MM.1S (cell line): ENCODE data around the gene OR8G1.
"Not testable (repeated sequence)": the region's sequence is repeated elsewhere in the genome, so short reads cannot be mapped to it uniquely, and the experiment has no call there.

Experiments
- DNase-seq: peaks from one replicate; pipeline ENCODE4 v3.0.0-alpha.2; 2015
- H2AFZ ChIP-seq: fragments of 300-600 bp; sonication (generic); 2 replicates; pipeline ENCODE4 v1.6.0; 2016; ENCODE audit warnings: antibody characterized with exemption, low read length
- H3F3A ChIP-seq: fragments of 300-600 bp; sonication (generic); 2 replicates; pipeline ENCODE4 v1.6.1; 2016; ENCODE audit warnings: mild to moderate bottlenecking, antibody characterized with exemption, low read length, moderate library complexity, mixed read lengths; ENCODE audit not compliant: insufficient read depth
- H3K27ac ChIP-seq: fragments of 300-600 bp; sonication (generic); 2 replicates; pipeline ENCODE4 v1.5.1; 2016; ENCODE audit warnings: mild to moderate bottlenecking, low read length
- H3K27me3 ChIP-seq: fragments of 300-600 bp; sonication (generic); replicated peaks from 2 replicates; pipeline ENCODE4 v1.6.0; 2016; ENCODE audit warnings: low read length; ENCODE audit not compliant: insufficient read depth
- H3K36me3 ChIP-seq: fragments of 300-600 bp; sonication (generic); replicated peaks from 2 replicates; pipeline ENCODE4 v1.6.1; 2016; ENCODE audit warnings: mild to moderate bottlenecking, low read length, mixed read lengths; ENCODE audit not compliant: insufficient read depth
- H3K4me1 ChIP-seq: fragments of 300-600 bp; sonication (generic); 2 replicates; pipeline ENCODE4 v1.6.1; 2016; ENCODE audit warnings: low read length, mixed read lengths
- H3K4me2 ChIP-seq: fragments of 300-600 bp; sonication (generic); 2 replicates; pipeline ENCODE4 v1.6.0; 2016; ENCODE audit warnings: low read depth, low read length
- H3K4me3 ChIP-seq: fragments of 300-600 bp; sonication (generic); 2 replicates; pipeline ENCODE4 v1.5.1; 2016; ENCODE audit warnings: low read length, mixed read lengths
- H3K79me2 ChIP-seq: fragments of 300-600 bp; sonication (generic); 2 replicates; pipeline ENCODE4 v1.6.1; 2016; ENCODE audit warnings: mixed run types, low read length, mixed read lengths
- H3K9ac ChIP-seq: fragments of 300-600 bp; sonication (generic); 2 replicates; pipeline ENCODE4 v1.6.1; 2016; ENCODE audit warnings: low read length, mixed read lengths
- H3K9me2 ChIP-seq: fragments of 300-600 bp; sonication (generic); replicated peaks from 2 replicates; pipeline ENCODE4 v1.6.1; 2016; ENCODE audit warnings: mild to moderate bottlenecking, low read length, mixed read lengths; ENCODE audit not compliant: insufficient read depth
- H3K9me3 ChIP-seq: fragments of 300-600 bp; sonication (generic); replicated peaks from 2 replicates; pipeline ENCODE4 v1.6.1; 2016; ENCODE audit warnings: mild to moderate bottlenecking, low read length, mixed read lengths; ENCODE audit not compliant: insufficient read depth
- H4K20me1 ChIP-seq: fragments of 300-600 bp; sonication (generic); 2 replicates; pipeline ENCODE4 v1.6.1; 2016; ENCODE audit warnings: mild to moderate bottlenecking, low read length, moderate library complexity, mixed read lengths; ENCODE audit not compliant: insufficient read depth
- EZH2 ChIP-seq: fragments of 300-600 bp; sonication (generic); optimal IDR thresholded peaks from 2 replicates; pipeline ENCODE3; 2017; ENCODE audit warnings: low read depth, mild to moderate bottlenecking, antibody characterized with exemption, low read length, mixed read lengths
- EZH2phosphoT487 ChIP-seq: fragments of 300-600 bp; sonication (generic); IDR thresholded peaks from 2 replicates; pipeline ENCODE4 v1.6.1; 2018; ENCODE audit warnings: antibody characterized with exemption, low read length
- TF ChIP-seq, protein P1 (sequence below): fragments of 300-600 bp; sonication (generic); IDR thresholded peaks from 2 replicates; pipeline ENCODE4 v1.5.1; 2016; ENCODE audit warnings: antibody characterized with exemption, low read length, mixed read lengths

The OR8G1 gene

DNA sequence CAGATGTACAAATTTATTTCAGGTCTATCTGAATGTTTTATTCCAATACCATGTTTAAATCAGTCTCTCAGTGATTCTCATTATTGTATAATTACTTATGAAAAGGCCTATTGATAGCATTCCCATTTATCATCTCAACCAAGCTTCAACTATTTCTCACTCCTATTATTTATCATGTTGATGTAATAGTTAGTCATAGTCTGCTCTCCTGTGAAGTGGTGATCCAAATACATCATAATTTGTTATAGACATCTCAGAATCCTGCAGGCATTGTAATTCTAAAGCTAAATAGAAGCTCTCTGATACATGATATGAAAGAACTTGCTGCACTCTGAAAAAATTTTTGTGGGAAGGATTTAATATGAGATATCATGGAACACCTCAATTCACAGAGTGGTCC lies 21.8 kb upstream of the OR8G1 start:
- Histone ChIP-seq H3K27me3 (no peaks in the 10 kb centered on the region), H3K4me1 (no peaks in the 10 kb centered on the region), H3K79me2 (no peaks in the 10 kb centered on the region), H3K9me2 (no peaks in the 10 kb centered on the region), H2AFZ (no peak overlapping the region), H3K4me2 (no peak overlapping the region), H3F3A (no peaks in the 10 kb centered on the region), H3K27ac (no peak overlapping the region), H3K36me3 (no peaks in the 10 kb centered on the region), H4K20me1 (no peaks in the 10 kb centered on the region), H3K4me3 (no peak overlapping the region), H3K9me3 (no peaks in the 10 kb centered on the region), H3K9ac (no peak overlapping the region)
- TF ChIP-seq EZH2phosphoT487 (no peak), EZH2 (no peak)
- TF ChIP-seq, protein P1, sequence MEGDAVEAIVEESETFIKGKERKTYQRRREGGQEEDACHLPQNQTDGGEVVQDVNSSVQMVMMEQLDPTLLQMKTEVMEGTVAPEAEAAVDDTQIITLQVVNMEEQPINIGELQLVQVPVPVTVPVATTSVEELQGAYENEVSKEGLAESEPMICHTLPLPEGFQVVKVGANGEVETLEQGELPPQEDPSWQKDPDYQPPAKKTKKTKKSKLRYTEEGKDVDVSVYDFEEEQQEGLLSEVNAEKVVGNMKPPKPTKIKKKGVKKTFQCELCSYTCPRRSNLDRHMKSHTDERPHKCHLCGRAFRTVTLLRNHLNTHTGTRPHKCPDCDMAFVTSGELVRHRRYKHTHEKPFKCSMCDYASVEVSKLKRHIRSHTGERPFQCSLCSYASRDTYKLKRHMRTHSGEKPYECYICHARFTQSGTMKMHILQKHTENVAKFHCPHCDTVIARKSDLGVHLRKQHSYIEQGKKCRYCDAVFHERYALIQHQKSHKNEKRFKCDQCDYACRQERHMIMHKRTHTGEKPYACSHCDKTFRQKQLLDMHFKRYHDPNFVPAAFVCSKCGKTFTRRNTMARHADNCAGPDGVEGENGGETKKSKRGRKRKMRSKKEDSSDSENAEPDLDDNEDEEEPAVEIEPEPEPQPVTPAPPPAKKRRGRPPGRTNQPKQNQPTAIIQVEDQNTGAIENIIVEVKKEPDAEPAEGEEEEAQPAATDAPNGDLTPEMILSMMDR, result no peak
- no peak for DNase-seq

DNA sequence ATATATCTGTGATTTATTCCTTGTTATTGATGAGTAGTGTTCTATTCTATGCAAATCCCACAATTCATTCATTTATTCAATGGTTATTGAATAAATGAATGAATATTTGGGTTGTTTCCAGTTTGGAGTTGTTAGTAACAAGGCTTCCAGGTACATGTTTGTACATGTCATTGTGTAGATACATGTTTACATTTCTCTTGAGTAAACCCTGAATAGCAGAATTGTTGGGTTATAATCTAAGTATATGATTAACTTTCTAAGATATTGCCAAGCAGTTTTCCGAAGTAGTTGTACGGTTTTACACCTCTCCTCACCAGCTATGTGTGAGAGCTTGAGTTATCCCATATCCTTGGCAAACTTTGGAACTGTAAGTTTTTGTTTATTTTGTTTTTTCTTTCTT lies 18.5 kb upstream of the OR8G1 start:
- H3K4me1 ChIP-seq, result no peaks in the 10 kb centered on the region
- H3K9ac ChIP-seq, result no peak overlapping the region
- H3K27me3 ChIP-seq, result no peaks in the 10 kb centered on the region
- no peaks in the 10 kb centered on the region for H3F3A ChIP-seq
- no peak overlapping the region for H3K27ac ChIP-seq
- no peaks in the 10 kb centered on the region for H3K9me3 ChIP-seq
- TF ChIP-seq, protein P1, result no peak
- TF ChIP-seq EZH2phosphoT487 (no peak), EZH2 (no peak)
- H2AFZ ChIP-seq, result no peak overlapping the region
- H4K20me1 ChIP-seq, result no peaks in the 10 kb centered on the region
- no peaks in the 10 kb centered on the region for H3K9me2 ChIP-seq
- no peak for DNase-seq
- H3K79me2 ChIP-seq, result no peaks in the 10 kb centered on the region
- H3K4me3 ChIP-seq, result no peak overlapping the region
- no peak overlapping the region for H3K4me2 ChIP-seq
- H3K36me3 ChIP-seq, result no peaks in the 10 kb centered on the region

DNA sequence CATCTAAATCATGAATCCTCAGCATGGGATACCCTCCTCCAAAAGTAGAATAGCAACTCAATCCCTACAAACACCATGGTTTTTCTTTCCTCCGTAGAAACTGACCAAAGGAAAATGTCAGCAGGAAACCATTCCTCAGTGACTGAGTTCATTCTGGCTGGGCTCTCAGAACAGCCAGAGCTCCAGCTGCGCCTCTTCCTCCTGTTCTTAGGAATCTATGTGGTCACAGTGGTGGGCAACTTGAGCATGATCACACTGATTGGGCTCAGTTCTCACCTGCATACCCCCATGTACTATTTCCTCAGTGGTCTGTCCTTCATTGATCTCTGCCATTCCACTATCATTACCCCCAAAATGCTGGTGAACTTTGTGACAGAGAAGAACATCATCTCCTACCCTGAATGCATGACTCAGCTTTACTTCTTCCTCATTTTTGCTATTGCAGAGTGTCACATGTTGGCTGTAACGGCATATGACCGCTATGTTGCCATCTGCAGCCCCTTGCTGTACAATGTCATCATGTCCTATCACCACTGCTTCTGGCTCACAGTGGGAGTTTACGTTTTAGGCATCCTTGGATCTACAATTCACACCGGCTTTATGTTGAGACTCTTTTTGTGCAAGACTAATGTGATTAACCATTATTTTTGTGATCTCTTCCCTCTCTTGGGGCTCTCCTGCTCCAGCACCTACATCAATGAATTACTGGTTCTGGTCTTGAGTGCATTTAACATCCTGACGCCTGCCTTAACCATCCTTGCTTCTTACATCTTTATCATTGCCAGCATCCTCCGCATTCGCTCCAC lies 16.1 kb upstream of the OR8G1 start:
- H3K4me3 ChIP-seq, H3F3A ChIP-seq, H3K79me2 ChIP-seq, H4K20me1 ChIP-seq, H3K36me3 ChIP-seq, H3K9me2 ChIP-seq, H2AFZ ChIP-seq, H3K27me3 ChIP-seq, H3K9ac ChIP-seq, H3K9me3 ChIP-seq, H3K4me2 ChIP-seq, DNase-seq, H3K27ac ChIP-seq, H3K4me1 ChIP-seq: not testable (repeated sequence)

DNA sequence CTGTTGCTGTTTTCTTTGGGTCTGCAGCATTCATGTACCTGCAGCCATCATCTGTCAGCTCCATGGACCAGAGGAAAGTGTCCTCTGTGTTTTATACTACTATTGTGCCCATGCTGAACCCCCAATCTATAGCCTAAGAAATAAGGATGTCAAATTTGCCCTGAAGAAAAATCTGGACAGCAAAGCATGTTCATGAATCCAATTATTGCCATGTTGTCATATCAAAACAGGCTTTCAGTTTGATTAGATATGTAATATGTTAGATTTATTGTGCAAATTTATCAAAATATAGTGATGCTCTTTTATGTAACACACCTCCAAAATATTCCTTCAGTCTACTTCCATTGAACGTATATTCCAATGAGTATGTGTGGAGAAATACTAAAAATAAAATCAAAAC lies 15.4 kb upstream of the OR8G1 start:
- H3K27ac ChIP-seq, result no peak overlapping the region
- no peaks in the 10 kb centered on the region for H3K9me3 ChIP-seq
- no peak for DNase-seq
- no peak overlapping the region for H3K9ac ChIP-seq
- H2AFZ ChIP-seq, result no peak overlapping the region
- no peaks in the 10 kb centered on the region for H3K9me2 ChIP-seq
- H3K4me1 ChIP-seq, result no peaks in the 10 kb centered on the region
- no peaks in the 10 kb centered on the region for H3F3A ChIP-seq
- no peaks in the 10 kb centered on the region for H3K79me2 ChIP-seq
- H4K20me1 ChIP-seq, result no peaks in the 10 kb centered on the region
- TF ChIP-seq, protein P1, result no peak
- no peak for TF ChIP-seq EZH2
- TF ChIP-seq EZH2phosphoT487, result no peak
- H3K36me3 ChIP-seq, result no peaks in the 10 kb centered on the region
- no peaks in the 10 kb centered on the region for H3K27me3 ChIP-seq
- no peak overlapping the region for H3K4me2 ChIP-seq
- H3K4me3 ChIP-seq, result no peak overlapping the region
